HepG2 (cell line): ENCODE results near the gene NAA38. TPM values are rescaled to one million over a fixed set of nuclear protein-coding genes. Genes with fewer than 3 reads are reported as not detected.

Experiments used
- ASH2L ChIP-seq: fragments of 300-600, 200-600 bp; sonication (generic); IDR thresholded peaks from 2 replicates; pipeline ENCODE4 v1.7.0; 2017; ENCODE audit warnings: low read depth, mild to moderate bottlenecking, moderate library complexity, mixed read lengths, low read length; ENCODE audit not compliant: insufficient read length
- CBX2 ChIP-seq, 2 experiments: fragments of 200-600 bp in 1 of 2; sonication (generic); formaldehyde crosslinking in 1 of 2; IDR thresholded peaks; 2 replicates each; pipeline versions ENCODE4 v1.7.0 to v1.8.1; 2018 to 2022; ENCODE audit warnings: low read depth in 2 of 2, low read length in 1 of 2, mild to moderate bottlenecking in 1 of 2, missing genetic modification reagents in 1 of 2
- JDP2 ChIP-seq: sonication (generic); formaldehyde crosslinking; IDR thresholded peaks from 2 replicates; pipeline ENCODE4 v1.8.1; 2022; ENCODE audit warnings: missing genetic modification reagents, borderline replicate concordance
- RFX3 ChIP-seq: IDR thresholded peaks from 2 replicates; pipeline ENCODE4 v1.6.1; 2016; ENCODE audit warnings: missing biosample characterization, missing genetic modification reagents
- SRSF1 ChIP-seq: fragments of 200-400 bp; formaldehyde crosslinking; optimal IDR thresholded peaks from 2 replicates; pipeline ENCODE3; 2017; ENCODE audit warnings: mild to moderate bottlenecking, low read depth, low read length, moderate library complexity
- polyA plus RNA-seq, 8 experiments: library from polyadenylated mRNA; depleted of rRNA in 3 of 8; stranded (reverse) in 7 of 8; unstranded in 1 of 8; fragments of >200 nt; fragmentation: Illumina TruSeq in 4 of 8; extraction: Trizol in 4 of 8; gene quantifications; 2 replicates each; pipeline versions ENCODE4 v1.2.1 to v1.2.3, GENCODE V29; 2011 to 2016; ENCODE audit warnings: low read depth in 4 of 8, missing spikeins in 1 of 8, mixed read lengths in 1 of 8; ENCODE audit not compliant: insufficient read depth in 1 of 8
- total RNA-seq, 5 experiments: library from RNA; depleted of rRNA; stranded (reverse); fragments of >200 nt; fragmentation: Illumina TruSeq; extraction: Trizol; gene quantifications; 2 replicates each; pipeline ENCODE4 v1.2.3, GENCODE V29; 2016; ENCODE audit warnings: low read depth in 1 of 5
- TF ChIP-seq, protein P1 (sequence below), 2 experiments: IDR thresholded peaks; 2 replicates each; pipeline ENCODE4 v1.6.1; 2011 to 2012; ENCODE audit warnings: low read length in 2 of 2, borderline replicate concordance in 1 of 2, low read depth in 1 of 2, mild to moderate bottlenecking in 1 of 2, moderate library complexity in 1 of 2
- TF ChIP-seq, protein P2 (sequence below): sonication (generic); formaldehyde crosslinking; IDR thresholded peaks from 2 replicates; pipeline ENCODE4 v1.4.0; 2020; ENCODE audit warnings: missing genetic modification reagents, borderline replicate concordance
- TF ChIP-seq, protein P3 (sequence below): sonication (generic); formaldehyde crosslinking; IDR thresholded peaks from 2 replicates; pipeline ENCODE4 v1.4.0; 2020; ENCODE audit warnings: mild to moderate bottlenecking, missing genetic modification reagents

The NAA38 gene
- total and polyA plus RNA-seq, 2 of the 13 experiments (the other 11 are each of a cell fraction or from before 2014, with no cell fraction given) = 46.9 to 91.6 TPM

DNA sequence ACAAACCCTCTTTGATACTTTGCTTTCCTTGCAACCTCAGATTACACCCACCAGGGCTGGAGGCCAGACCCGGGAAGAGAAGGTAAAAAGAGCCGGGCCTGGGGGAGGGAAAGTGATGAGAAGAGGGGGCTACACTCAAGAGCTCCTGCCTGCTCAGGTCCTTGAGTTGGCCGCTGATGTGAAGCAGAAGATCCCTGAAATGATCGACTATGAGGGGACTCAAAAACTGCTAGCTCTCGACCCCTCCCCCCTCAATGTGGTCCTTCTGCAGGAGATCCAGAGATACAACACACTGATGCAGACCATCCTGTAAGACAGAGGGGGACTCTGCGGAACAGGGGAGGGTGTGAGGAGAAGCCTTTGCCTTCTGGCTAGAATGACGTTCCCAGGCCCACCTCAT is 26.1 kb downstream of the NAA38 start (continued):
- TF ChIP-seq, protein P1, sequence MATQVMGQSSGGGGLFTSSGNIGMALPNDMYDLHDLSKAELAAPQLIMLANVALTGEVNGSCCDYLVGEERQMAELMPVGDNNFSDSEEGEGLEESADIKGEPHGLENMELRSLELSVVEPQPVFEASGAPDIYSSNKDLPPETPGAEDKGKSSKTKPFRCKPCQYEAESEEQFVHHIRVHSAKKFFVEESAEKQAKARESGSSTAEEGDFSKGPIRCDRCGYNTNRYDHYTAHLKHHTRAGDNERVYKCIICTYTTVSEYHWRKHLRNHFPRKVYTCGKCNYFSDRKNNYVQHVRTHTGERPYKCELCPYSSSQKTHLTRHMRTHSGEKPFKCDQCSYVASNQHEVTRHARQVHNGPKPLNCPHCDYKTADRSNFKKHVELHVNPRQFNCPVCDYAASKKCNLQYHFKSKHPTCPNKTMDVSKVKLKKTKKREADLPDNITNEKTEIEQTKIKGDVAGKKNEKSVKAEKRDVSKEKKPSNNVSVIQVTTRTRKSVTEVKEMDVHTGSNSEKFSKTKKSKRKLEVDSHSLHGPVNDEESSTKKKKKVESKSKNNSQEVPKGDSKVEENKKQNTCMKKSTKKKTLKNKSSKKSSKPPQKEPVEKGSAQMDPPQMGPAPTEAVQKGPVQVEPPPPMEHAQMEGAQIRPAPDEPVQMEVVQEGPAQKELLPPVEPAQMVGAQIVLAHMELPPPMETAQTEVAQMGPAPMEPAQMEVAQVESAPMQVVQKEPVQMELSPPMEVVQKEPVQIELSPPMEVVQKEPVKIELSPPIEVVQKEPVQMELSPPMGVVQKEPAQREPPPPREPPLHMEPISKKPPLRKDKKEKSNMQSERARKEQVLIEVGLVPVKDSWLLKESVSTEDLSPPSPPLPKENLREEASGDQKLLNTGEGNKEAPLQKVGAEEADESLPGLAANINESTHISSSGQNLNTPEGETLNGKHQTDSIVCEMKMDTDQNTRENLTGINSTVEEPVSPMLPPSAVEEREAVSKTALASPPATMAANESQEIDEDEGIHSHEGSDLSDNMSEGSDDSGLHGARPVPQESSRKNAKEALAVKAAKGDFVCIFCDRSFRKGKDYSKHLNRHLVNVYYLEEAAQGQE (IDR thresholded peaks at IDR 0.05; ENCODE audit: borderline replicate concordance in 1 of 2, low read depth in 1 of 2, low read length in 2 of 2) = no peak
- TF ChIP-seq CBX2 (IDR thresholded peaks at IDR 0.05; ENCODE audit: low read depth, low read length) = no peak
- TF ChIP-seq CBX2 (CRISPR knock-in tag; IDR thresholded peaks at IDR 0.05; ENCODE audit: low read depth) = no peak
- TF ChIP-seq JDP2 = no peak
- TF ChIP-seq RFX3 (CRISPR knock-in tag) = no peak
- TF ChIP-seq, protein P2, sequence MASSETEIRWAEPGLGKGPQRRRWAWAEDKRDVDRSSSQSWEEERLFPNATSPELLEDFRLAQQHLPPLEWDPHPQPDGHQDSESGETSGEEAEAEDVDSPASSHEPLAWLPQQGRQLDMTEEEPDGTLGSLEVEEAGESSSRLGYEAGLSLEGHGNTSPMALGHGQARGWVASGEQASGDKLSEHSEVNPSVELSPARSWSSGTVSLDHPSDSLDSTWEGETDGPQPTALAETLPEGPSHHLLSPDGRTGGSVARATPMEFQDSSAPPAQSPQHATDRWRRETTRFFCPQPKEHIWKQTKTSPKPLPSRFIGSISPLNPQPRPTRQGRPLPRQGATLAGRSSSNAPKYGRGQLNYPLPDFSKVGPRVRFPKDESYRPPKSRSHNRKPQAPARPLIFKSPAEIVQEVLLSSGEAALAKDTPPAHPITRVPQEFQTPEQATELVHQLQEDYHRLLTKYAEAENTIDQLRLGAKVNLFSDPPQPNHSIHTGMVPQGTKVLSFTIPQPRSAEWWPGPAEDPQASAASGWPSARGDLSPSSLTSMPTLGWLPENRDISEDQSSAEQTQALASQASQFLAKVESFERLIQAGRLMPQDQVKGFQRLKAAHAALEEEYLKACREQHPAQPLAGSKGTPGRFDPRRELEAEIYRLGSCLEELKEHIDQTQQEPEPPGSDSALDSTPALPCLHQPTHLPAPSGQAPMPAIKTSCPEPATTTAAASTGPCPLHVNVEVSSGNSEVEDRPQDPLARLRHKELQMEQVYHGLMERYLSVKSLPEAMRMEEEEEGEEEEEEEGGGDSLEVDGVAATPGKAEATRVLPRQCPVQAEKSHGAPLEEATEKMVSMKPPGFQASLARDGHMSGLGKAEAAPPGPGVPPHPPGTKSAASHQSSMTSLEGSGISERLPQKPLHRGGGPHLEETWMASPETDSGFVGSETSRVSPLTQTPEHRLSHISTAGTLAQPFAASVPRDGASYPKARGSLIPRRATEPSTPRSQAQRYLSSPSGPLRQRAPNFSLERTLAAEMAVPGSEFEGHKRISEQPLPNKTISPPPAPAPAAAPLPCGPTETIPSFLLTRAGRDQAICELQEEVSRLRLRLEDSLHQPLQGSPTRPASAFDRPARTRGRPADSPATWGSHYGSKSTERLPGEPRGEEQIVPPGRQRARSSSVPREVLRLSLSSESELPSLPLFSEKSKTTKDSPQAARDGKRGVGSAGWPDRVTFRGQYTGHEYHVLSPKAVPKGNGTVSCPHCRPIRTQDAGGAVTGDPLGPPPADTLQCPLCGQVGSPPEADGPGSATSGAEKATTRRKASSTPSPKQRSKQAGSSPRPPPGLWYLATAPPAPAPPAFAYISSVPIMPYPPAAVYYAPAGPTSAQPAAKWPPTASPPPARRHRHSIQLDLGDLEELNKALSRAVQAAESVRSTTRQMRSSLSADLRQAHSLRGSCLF (CRISPR knock-in tag) = no peak
- TF ChIP-seq, protein P3, sequence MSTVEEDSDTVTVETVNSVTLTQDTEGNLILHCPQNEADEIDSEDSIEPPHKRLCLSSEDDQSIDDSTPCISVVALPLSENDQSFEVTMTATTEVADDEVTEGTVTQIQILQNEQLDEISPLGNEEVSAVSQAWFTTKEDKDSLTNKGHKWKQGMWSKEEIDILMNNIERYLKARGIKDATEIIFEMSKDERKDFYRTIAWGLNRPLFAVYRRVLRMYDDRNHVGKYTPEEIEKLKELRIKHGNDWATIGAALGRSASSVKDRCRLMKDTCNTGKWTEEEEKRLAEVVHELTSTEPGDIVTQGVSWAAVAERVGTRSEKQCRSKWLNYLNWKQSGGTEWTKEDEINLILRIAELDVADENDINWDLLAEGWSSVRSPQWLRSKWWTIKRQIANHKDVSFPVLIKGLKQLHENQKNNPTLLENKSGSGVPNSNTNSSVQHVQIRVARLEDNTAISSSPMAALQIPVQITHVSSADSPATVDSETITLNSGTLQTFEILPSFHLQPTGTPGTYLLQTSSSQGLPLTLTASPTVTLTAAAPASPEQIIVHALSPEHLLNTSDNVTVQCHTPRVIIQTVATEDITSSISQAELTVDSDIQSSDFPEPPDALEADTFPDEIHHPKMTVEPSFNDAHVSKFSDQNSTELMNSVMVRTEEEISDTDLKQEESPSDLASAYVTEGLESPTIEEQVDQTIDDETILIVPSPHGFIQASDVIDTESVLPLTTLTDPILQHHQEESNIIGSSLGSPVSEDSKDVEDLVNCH (CRISPR knock-in tag) = no peak
- TF ChIP-seq ASH2L = no peak
- TF ChIP-seq SRSF1 = no peak
